WTC11 (cell line): ENCODE data around the gene ERC2. TPM values are rescaled to one million over a fixed set of nuclear protein-coding genes. Genes with fewer than 3 reads are reported as not detected.

ENCODE experiments used
- ATAC-seq: fragments of 200-7000 bp; cut with Tn5 transposase; 2 replicates; pipeline ENCODE4 v1.10.0; 2021; ENCODE audit warnings: mild to moderate bottlenecking, moderate library complexity
- CTCF ChIA-PET: fragments of 300-600 bp; sonication (Branson Sonifier 250); formaldehyde crosslinking; loops from one replicate; lab custom pipeline; 2021; ENCODE audit warnings: antibody characterized with exemption; lab: Charles Lee
- POLR2A ChIA-PET: fragments of 350-600 bp; sonication (Branson Sonifier 250); formaldehyde crosslinking; loops from one replicate; lab custom pipeline; 2021; ENCODE audit warnings: antibody characterized with exemption; lab: Charles Lee
- DNase-seq: peaks from one replicate; pipeline ENCODE4 v3.0.0; 2021; ENCODE audit warnings: low spot score
- H3K27ac Mint-ChIP-seq: 2 replicates; pipeline ENCODE4 v1.8.0; 2021; ENCODE audit warnings: mixed read lengths
- H3K27me3 Mint-ChIP-seq: 2 replicates; pipeline ENCODE4 v1.8.0; 2021; ENCODE audit warnings: low read depth, mild to moderate bottlenecking, moderate library complexity, mixed read lengths
- H3K36me3 Mint-ChIP-seq: 2 replicates; pipeline ENCODE4 v1.8.0; 2021; ENCODE audit warnings: mixed read lengths
- H3K4me1 Mint-ChIP-seq: 2 replicates; pipeline ENCODE4 v1.8.0; 2022; ENCODE audit warnings: mixed read lengths
- H3K4me3 Mint-ChIP-seq: 2 replicates; pipeline ENCODE4 v1.8.0; 2021; ENCODE audit warnings: mild to moderate bottlenecking, moderate library complexity, mixed read lengths
- H3K9me3 Mint-ChIP-seq: 2 replicates; pipeline ENCODE4 v1.8.0; 2021; ENCODE audit warnings: mixed read lengths
- ARID4B ChIP-seq: sonication (generic); formaldehyde crosslinking; IDR thresholded peaks from 2 replicates; pipeline ENCODE4 v1.8.0; 2023; ENCODE audit warnings: missing genetic modification reagents, mild to moderate bottlenecking, borderline replicate concordance
- ATF6 ChIP-seq: sonication (generic); formaldehyde crosslinking; IDR thresholded peaks from 2 replicates; pipeline ENCODE4 v1.8.1; 2023; ENCODE audit warnings: mild to moderate bottlenecking, missing genetic modification reagents
- CREB1 ChIP-seq: sonication (generic); formaldehyde crosslinking; IDR thresholded peaks from 2 replicates; pipeline ENCODE4 v1.8.0; 2023; ENCODE audit warnings: mild to moderate bottlenecking, missing genetic modification reagents
- ELF4 ChIP-seq: sonication (generic); formaldehyde crosslinking; IDR thresholded peaks from 2 replicates; pipeline ENCODE4 v1.8.1; 2022; ENCODE audit warnings: low read depth, mild to moderate bottlenecking, moderate library complexity, missing genetic modification reagents
- EMX1 ChIP-seq: fragments of 250-450 bp; sonication (Bioruptor Pico); IDR thresholded peaks from 2 replicates; pipeline ENCODE4 v1.8.0; 2021; ENCODE audit warnings: mild to moderate bottlenecking
- FOXP4 ChIP-seq: sonication (generic); formaldehyde crosslinking; IDR thresholded peaks from 2 replicates; pipeline ENCODE4 v1.8.0; 2022; ENCODE audit warnings: mild to moderate bottlenecking, missing genetic modification reagents
- IRF2 ChIP-seq: sonication (generic); formaldehyde crosslinking; IDR thresholded peaks from 2 replicates; pipeline ENCODE4 v1.8.0; 2022; ENCODE audit warnings: low read depth, missing genetic modification reagents, borderline replicate concordance
- NFYB ChIP-seq: sonication (generic); formaldehyde crosslinking; conservative IDR thresholded peaks from 2 replicates; pipeline ENCODE4 v1.8.0; 2022; ENCODE audit warnings: low read depth, missing genetic modification reagents
- NR3C1 ChIP-seq: sonication (generic); formaldehyde crosslinking; conservative IDR thresholded peaks from 2 replicates; pipeline ENCODE4 v1.8.1; 2023; ENCODE audit warnings: low read depth, mild to moderate bottlenecking, missing genetic modification reagents
- ZBTB43 ChIP-seq: sonication (generic); formaldehyde crosslinking; IDR thresholded peaks from 2 replicates; pipeline ENCODE4 v1.8.1; 2023; ENCODE audit warnings: mild to moderate bottlenecking, missing genetic modification reagents
- ZNF138 ChIP-seq: sonication (generic); formaldehyde crosslinking; conservative IDR thresholded peaks from 2 replicates; pipeline ENCODE4 v1.8.1; 2022; ENCODE audit warnings: mild to moderate bottlenecking, moderate library complexity, missing genetic modification reagents
- ZNF232 ChIP-seq: sonication (generic); formaldehyde crosslinking; IDR thresholded peaks from 2 replicates; pipeline ENCODE4 v1.8.0; 2022; ENCODE audit warnings: mild to moderate bottlenecking, missing genetic modification reagents
- ZNF317 ChIP-seq: sonication (generic); formaldehyde crosslinking; IDR thresholded peaks from 2 replicates; pipeline ENCODE4 v1.8.1; 2023; ENCODE audit warnings: low read depth, mild to moderate bottlenecking, moderate library complexity, missing genetic modification reagents, borderline replicate concordance
- total RNA-seq: library from RNA; stranded (reverse); gene quantifications from 3 replicates; pipeline ENCODE4 v1.2.3, GENCODE V29; 2021
- TF ChIP-seq, protein P1 (sequence below): sonication (generic); formaldehyde crosslinking; conservative IDR thresholded peaks from 2 replicates; pipeline ENCODE4 v1.8.1; 2023; ENCODE audit warnings: mild to moderate bottlenecking, low read depth, missing genetic modification reagents, moderate library complexity
- TF ChIP-seq, protein P2 (sequence below): fragments of 250-450 bp; sonication (Bioruptor Pico); IDR thresholded peaks from 2 replicates; pipeline ENCODE4 v1.8.0; 2021; ENCODE audit warnings: mild to moderate bottlenecking
- TF ChIP-seq, protein P3 (sequence below): fragments of 250-450 bp; sonication (Bioruptor Pico); IDR thresholded peaks from 2 replicates; pipeline ENCODE4 v2.1.2; 2022; ENCODE audit warnings: mild to moderate bottlenecking, moderate library complexity
- TF ChIP-seq, protein P4 (sequence below): sonication (generic); formaldehyde crosslinking; IDR thresholded peaks from 2 replicates; pipeline ENCODE4 v1.8.1; 2022; ENCODE audit warnings: missing genetic modification reagents, borderline replicate concordance
- TF ChIP-seq, protein P5 (sequence below): fragments of 200-600 bp; IDR thresholded peaks from 2 replicates; pipeline ENCODE4 v1.8.0; 2022; ENCODE audit warnings: antibody characterized with exemption

ERC2 gene
- total RNA-seq, 1 experiment from 2014 or later, result 23.5 TPM

GRCh38 chr3:56411166-56411565 lies 57.1 kb downstream of the ERC2 start:
- H3K4me3 Mint-ChIP-seq, result no peak overlapping the region
- TF ChIP-seq ZNF232 (CRISPR knock-in tag), result no peak
- TF ChIP-seq, protein P1, sequence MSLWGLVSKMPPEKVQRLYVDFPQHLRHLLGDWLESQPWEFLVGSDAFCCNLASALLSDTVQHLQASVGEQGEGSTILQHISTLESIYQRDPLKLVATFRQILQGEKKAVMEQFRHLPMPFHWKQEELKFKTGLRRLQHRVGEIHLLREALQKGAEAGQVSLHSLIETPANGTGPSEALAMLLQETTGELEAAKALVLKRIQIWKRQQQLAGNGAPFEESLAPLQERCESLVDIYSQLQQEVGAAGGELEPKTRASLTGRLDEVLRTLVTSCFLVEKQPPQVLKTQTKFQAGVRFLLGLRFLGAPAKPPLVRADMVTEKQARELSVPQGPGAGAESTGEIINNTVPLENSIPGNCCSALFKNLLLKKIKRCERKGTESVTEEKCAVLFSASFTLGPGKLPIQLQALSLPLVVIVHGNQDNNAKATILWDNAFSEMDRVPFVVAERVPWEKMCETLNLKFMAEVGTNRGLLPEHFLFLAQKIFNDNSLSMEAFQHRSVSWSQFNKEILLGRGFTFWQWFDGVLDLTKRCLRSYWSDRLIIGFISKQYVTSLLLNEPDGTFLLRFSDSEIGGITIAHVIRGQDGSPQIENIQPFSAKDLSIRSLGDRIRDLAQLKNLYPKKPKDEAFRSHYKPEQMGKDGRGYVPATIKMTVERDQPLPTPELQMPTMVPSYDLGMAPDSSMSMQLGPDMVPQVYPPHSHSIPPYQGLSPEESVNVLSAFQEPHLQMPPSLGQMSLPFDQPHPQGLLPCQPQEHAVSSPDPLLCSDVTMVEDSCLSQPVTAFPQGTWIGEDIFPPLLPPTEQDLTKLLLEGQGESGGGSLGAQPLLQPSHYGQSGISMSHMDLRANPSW, result no peak
- TF ChIP-seq ARID4B (CRISPR knock-in tag), result no peak
- TF ChIP-seq, protein P2, sequence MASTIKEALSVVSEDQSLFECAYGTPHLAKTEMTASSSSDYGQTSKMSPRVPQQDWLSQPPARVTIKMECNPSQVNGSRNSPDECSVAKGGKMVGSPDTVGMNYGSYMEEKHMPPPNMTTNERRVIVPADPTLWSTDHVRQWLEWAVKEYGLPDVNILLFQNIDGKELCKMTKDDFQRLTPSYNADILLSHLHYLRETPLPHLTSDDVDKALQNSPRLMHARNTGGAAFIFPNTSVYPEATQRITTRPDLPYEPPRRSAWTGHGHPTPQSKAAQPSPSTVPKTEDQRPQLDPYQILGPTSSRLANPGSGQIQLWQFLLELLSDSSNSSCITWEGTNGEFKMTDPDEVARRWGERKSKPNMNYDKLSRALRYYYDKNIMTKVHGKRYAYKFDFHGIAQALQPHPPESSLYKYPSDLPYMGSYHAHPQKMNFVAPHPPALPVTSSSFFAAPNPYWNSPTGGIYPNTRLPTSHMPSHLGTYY (CRISPR knock-in tag), result no peak
- TF ChIP-seq ZNF317 (CRISPR knock-in tag), result no peak
- TF ChIP-seq, protein P3, sequence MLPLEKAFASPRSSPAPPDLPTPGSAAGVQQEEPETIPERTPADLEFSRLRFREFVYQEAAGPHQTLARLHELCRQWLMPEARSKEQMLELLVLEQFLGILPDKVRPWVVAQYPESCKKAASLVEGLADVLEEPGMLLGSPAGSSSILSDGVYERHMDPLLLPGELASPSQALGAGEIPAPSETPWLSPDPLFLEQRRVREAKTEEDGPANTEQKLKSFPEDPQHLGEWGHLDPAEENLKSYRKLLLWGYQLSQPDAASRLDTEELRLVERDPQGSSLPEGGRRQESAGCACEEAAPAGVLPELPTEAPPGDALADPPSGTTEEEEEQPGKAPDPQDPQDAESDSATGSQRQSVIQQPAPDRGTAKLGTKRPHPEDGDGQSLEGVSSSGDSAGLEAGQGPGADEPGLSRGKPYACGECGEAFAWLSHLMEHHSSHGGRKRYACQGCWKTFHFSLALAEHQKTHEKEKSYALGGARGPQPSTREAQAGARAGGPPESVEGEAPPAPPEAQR, result no peak
- TF ChIP-seq, protein P4, sequence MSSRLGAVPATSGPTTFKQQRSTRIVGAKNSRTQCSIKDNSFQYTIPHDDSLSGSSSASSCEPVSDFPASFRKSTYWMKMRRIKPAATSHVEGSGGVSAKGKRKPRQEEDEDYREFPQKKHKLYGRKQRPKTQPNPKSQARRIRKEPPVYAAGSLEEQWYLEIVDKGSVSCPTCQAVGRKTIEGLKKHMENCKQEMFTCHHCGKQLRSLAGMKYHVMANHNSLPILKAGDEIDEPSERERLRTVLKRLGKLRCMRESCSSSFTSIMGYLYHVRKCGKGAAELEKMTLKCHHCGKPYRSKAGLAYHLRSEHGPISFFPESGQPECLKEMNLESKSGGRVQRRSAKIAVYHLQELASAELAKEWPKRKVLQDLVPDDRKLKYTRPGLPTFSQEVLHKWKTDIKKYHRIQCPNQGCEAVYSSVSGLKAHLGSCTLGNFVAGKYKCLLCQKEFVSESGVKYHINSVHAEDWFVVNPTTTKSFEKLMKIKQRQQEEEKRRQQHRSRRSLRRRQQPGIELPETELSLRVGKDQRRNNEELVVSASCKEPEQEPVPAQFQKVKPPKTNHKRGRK (CRISPR knock-in tag), result no peak
- TF ChIP-seq, protein P5, sequence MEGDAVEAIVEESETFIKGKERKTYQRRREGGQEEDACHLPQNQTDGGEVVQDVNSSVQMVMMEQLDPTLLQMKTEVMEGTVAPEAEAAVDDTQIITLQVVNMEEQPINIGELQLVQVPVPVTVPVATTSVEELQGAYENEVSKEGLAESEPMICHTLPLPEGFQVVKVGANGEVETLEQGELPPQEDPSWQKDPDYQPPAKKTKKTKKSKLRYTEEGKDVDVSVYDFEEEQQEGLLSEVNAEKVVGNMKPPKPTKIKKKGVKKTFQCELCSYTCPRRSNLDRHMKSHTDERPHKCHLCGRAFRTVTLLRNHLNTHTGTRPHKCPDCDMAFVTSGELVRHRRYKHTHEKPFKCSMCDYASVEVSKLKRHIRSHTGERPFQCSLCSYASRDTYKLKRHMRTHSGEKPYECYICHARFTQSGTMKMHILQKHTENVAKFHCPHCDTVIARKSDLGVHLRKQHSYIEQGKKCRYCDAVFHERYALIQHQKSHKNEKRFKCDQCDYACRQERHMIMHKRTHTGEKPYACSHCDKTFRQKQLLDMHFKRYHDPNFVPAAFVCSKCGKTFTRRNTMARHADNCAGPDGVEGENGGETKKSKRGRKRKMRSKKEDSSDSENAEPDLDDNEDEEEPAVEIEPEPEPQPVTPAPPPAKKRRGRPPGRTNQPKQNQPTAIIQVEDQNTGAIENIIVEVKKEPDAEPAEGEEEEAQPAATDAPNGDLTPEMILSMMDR, result no peak
- TF ChIP-seq NR3C1, result no peak
- TF ChIP-seq ZBTB43 (CRISPR knock-in tag), result no peak
- no peak for TF ChIP-seq ZNF138 (CRISPR knock-in tag)
- TF ChIP-seq FOXP4 (CRISPR knock-in tag), result no peak
- TF ChIP-seq IRF2 (CRISPR knock-in tag), result no peak
- no peak for TF ChIP-seq EMX1 (CRISPR knock-in tag)
- TF ChIP-seq CREB1 (CRISPR knock-in tag), result no peak
- no peak for TF ChIP-seq NFYB (CRISPR knock-in tag)
- TF ChIP-seq ELF4, result no peak
- TF ChIP-seq ATF6 (CRISPR knock-in tag), result no peak
- no peaks in the 10 kb centered on the region for H3K27me3 Mint-ChIP-seq
- peaks cover 12% of the 10 kb centered on the region for H3K36me3 Mint-ChIP-seq
- ATAC-seq (no peak), DNase-seq (no peak)
- CTCF ChIA-PET, result interaction anchor here (2.0 kb wide), 1 partner anchor 64 kb away, joined by 10 read pairs; no protein-coding TSS in a partner anchor
- no peak overlapping the region for H3K27ac Mint-ChIP-seq
- peaks cover 21% of the 10 kb centered on the region for H3K4me1 Mint-ChIP-seq
- POLR2A ChIA-PET, result no interaction called here
- H3K9me3 Mint-ChIP-seq, result peaks cover 7% of the 10 kb centered on the region
